Thyroid gland (tissue), 4 donors: Measurements from ENCODE around the gene TBL1XR1.

Experiments
- POLR2A ChIP-seq, 2 donors: fragments of 450-650 bp; IDR thresholded peaks; one replicate each; pipeline ENCODE4 v1.6.1; 2017; ENCODE audit warnings: antibody characterized with exemption in 2 of 2, mild to moderate bottlenecking in 2 of 2, moderate library complexity in 1 of 2
- TF ChIP-seq, protein P1 (sequence below), 6 experiments: fragments of 200-600 bp in 3 of 6; fragments of 450-650 bp in 3 of 6; sonication (generic) in 3 of 6; IDR thresholded peaks; one replicate each; pipeline ENCODE4 v1.5.1; 2016 to 2019; ENCODE audit warnings: antibody characterized with exemption in 6 of 6, mild to moderate bottlenecking in 2 of 6, inconsistent platforms in 1 of 6, moderate library complexity in 1 of 6

DNA sequence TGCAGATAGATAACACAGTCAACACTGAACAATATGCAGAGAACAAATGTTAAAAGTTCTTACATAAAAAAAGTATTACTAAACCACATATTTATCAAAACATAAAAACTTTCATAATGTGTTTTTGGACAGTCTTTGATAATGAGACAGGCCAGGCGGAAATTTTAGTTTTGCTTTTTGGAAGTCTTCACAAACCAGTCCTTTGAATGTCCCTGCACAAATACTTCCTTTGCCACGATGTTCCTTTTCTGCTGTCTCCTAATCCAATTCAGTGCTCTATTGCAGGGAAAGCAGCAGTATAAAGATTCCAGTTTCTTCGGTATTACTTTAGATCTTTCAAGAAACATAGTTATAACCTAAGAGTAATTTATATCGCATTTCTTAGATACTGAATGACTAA lies 135.9 kb downstream of the TBL1XR1 start:
- TF ChIP-seq POLR2A (IDR thresholded peaks at IDR 0.05): no peak
- TF ChIP-seq, protein P1, sequence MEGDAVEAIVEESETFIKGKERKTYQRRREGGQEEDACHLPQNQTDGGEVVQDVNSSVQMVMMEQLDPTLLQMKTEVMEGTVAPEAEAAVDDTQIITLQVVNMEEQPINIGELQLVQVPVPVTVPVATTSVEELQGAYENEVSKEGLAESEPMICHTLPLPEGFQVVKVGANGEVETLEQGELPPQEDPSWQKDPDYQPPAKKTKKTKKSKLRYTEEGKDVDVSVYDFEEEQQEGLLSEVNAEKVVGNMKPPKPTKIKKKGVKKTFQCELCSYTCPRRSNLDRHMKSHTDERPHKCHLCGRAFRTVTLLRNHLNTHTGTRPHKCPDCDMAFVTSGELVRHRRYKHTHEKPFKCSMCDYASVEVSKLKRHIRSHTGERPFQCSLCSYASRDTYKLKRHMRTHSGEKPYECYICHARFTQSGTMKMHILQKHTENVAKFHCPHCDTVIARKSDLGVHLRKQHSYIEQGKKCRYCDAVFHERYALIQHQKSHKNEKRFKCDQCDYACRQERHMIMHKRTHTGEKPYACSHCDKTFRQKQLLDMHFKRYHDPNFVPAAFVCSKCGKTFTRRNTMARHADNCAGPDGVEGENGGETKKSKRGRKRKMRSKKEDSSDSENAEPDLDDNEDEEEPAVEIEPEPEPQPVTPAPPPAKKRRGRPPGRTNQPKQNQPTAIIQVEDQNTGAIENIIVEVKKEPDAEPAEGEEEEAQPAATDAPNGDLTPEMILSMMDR (IDR thresholded peaks at IDR 0.05): no peak
